Measurements from ENCODE around the gene PRKCZ.

Gene PRKCZ

DNA sequence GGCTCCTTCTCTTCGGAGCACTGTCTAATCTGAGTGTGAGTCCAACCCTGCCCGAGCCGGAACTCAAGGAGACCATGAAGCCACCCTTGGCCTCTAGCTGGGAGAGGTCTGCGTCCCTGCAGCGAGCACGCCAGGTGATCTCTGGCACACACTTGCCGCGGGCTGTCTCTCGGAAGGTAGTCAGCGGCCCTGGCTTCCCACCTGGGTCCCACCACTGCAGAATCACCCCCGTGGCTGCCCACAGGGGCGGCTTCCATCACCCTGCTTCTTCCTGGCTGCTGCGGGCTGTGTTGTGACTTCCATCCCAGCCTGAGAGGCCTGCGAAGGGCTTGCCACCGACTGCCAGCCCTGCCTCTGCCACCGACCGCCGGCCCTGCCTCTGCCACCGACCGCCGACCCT is 127.3 kb downstream of the PRKCZ start:
- H3K36me3 ChIP-seq (ENCODE audit: control insufficient read depth, insufficient read depth, low read length): peaks cover 18% of the 10 kb centered on the region
- H3K27me3 ChIP-seq (ENCODE audit: control insufficient read depth, insufficient read depth, low read length): no peaks in the 10 kb centered on the region
- WGBS (ENCODE audit: insufficient coverage, insufficient read length): no CpG with 5 or more reads among the region's 21 CpGs
- no peak overlapping the region for H3K27ac ChIP-seq (ENCODE audit: low read length)
- no peak for DNase-seq (ENCODE audit: low read depth, low spot score)
- H3K9me3 ChIP-seq (ENCODE audit: control insufficient read depth, insufficient read depth, low read length): no peaks in the 10 kb centered on the region
- no peaks in the 10 kb centered on the region; the same call in 1 of the 2 replicates for H3K4me1 ChIP-seq (ENCODE audit: control insufficient read depth, insufficient read depth, low read length)
- no peak overlapping the region for H3K4me3 ChIP-seq (ENCODE audit: low read length)

DNA sequence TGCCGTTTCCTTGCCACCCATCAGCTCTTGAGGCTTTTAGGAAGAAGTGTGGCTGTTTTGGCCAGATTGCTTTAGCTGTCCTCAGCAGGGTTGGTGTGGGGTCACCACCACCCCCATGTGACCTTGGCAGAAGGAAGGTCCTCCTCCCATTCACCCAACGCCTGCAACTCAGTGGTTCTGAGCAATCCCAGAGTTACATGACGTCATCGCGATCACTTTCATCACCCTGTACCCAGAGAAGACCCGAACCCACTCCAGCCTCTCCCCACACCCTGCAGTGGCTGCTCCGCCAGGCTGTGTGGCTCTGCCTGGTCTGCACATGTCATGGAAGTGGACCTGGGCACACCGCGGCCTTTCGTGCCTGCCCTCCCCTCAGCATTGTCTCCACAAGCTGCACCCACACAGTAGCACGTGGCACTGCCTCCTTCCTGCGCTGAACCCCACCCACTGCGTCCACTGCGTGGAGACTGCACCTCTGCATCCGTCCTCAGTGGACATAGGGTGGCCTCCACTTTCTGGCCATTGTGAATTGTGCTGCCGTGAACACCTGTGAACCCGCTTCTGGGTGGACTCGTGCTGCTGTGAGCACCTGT is 127.8 kb downstream of the PRKCZ start:
- Histone ChIP-seq H3K9me3 (ENCODE audit: control insufficient read depth, insufficient read depth, low read length) (no peaks in the 10 kb centered on the region), H3K36me3 (ENCODE audit: control insufficient read depth, insufficient read depth, low read length) (peaks cover 14% of the 10 kb centered on the region), H3K4me1 (ENCODE audit: control insufficient read depth, insufficient read depth, low read length) (no peaks in the 10 kb centered on the region; the same call in 1 of the 2 replicates), H3K27me3 (ENCODE audit: control insufficient read depth, insufficient read depth, low read length) (no peaks in the 10 kb centered on the region), H3K4me3 (ENCODE audit: low read length) (no peak overlapping the region), H3K27ac (ENCODE audit: low read length) (no peak overlapping the region)
- no CpG with 5 or more reads among the region's 18 CpGs for WGBS (ENCODE audit: insufficient coverage, insufficient read length)
- DNase-seq (ENCODE audit: low read depth, low spot score): no peak

- Histone ChIP-seq H3K4me3 (ENCODE audit: low read length) (no peak overlapping the region), H3K9me3 (ENCODE audit: control insufficient read depth, insufficient read depth, low read length) (no peaks in the 10 kb centered on the region), H3K27ac (ENCODE audit: low read length) (no peak overlapping the region), H3K27me3 (ENCODE audit: control insufficient read depth, insufficient read depth, low read length) (no peaks in the 10 kb centered on the region), H3K36me3 (ENCODE audit: control insufficient read depth, insufficient read depth, low read length) (peaks cover 14% of the 10 kb centered on the region), H3K4me1 (ENCODE audit: control insufficient read depth, insufficient read depth, low read length) (no peaks in the 10 kb centered on the region; the same call in 1 of the 2 replicates)
- no CpG with 5 or more reads among the region's 16 CpGs for WGBS (ENCODE audit: insufficient coverage, insufficient read length)
- no peak for DNase-seq (ENCODE audit: low read depth, low spot score)
These were observed 128.7 kb downstream of the PRKCZ start for GRCh38 chr1:2178875-2179274.

DNA sequence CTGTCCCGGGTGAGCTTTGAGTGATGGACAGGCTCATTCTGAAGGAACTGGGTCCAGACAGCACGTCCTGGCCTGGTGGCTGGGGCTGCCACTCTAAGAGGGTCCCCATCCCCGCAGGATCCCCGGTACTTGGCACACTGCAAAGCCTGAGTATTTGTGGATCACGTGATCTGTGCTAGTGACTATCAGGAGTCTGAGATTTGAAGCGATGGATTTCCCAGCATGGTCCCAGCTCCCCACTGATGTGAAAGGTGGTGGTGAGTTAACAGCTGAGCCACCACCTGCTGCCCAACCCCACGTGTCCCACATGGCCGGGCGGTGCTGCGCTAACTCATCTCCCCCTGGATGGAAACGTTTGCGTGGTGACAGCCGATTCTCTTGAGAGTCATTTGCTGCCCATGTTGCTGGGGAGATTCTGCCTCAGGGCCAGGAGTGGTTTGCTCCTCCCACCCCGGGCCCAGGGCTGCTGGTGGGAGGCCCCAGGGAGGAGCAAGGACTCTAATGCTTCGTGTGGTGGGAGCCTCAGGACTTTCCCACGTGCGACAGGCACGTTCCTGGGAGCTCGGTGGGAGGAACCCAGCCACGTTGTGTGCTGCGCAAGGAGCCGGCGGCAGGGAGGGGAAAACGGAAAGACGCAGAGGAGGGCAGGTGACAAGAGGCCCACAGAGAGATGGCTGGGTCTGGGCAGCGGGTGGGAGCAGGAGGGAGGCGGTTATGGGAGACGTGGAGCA is 129.2 kb downstream of the PRKCZ start:
- Histone ChIP-seq H3K27ac (ENCODE audit: low read length) (no peak overlapping the region), H3K4me1 (ENCODE audit: control insufficient read depth, insufficient read depth, low read length) (no peaks in the 10 kb centered on the region; the same call in 1 of the 2 replicates), H3K36me3 (ENCODE audit: control insufficient read depth, insufficient read depth, low read length) (peaks cover 14% of the 10 kb centered on the region)

GRCh38 chr1:2180297-2181245 is 130.4 kb downstream of the PRKCZ start:
- Histone ChIP-seq H3K4me1 (ENCODE audit: control insufficient read depth, insufficient read depth, low read length) (no peaks in the 10 kb centered on the region; the same call in 1 of the 2 replicates), H3K27me3 (ENCODE audit: control insufficient read depth, insufficient read depth, low read length) (no peaks in the 10 kb centered on the region), H3K36me3 (ENCODE audit: control insufficient read depth, insufficient read depth, low read length) (peaks cover 18% of the 10 kb centered on the region), H3K9me3 (ENCODE audit: control insufficient read depth, insufficient read depth, low read length) (no peaks in the 10 kb centered on the region), H3K27ac (ENCODE audit: low read length) (no peak overlapping the region), H3K4me3 (ENCODE audit: low read length) (no peak overlapping the region)
- WGBS (ENCODE audit: insufficient coverage, insufficient read length): no CpG with 5 or more reads among the region's 58 CpGs
- no peak for DNase-seq (ENCODE audit: low read depth, low spot score)

More for the DNA sequence above, 129.2 kb downstream of the PRKCZ start:
- no peak overlapping the region for H3K4me3 ChIP-seq (ENCODE audit: low read length)
- no peaks in the 10 kb centered on the region for H3K27me3 ChIP-seq (ENCODE audit: control insufficient read depth, insufficient read depth, low read length)
- no peak for DNase-seq (ENCODE audit: low read depth, low spot score)
- no peaks in the 10 kb centered on the region for H3K9me3 ChIP-seq (ENCODE audit: control insufficient read depth, insufficient read depth, low read length)
- no CpG with 5 or more reads among the region's 28 CpGs for WGBS (ENCODE audit: insufficient coverage, insufficient read length)

DNA sequence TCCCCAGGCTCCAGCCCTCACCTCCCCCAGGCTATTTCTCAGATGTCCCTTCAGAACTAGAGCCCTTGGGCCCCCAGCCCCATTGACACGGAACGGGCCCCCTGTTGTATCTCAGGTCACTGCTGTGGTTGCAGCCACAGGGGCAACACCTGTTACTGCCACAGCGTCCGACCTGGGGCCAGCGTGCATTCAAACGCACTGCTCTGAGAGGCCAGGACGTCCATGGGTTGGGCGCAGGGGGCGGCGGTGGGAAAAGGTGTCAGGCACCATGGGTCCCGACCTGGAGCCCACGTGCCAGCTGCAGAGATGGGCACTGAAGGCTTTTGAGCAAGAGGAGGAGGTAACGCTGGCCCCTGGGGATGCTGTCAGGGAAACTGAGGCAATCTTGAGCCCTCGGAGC is 131.1 kb downstream of the PRKCZ start:
- Histone ChIP-seq H3K9me3 (ENCODE audit: control insufficient read depth, insufficient read depth, low read length) (no peaks in the 10 kb centered on the region), H3K4me3 (ENCODE audit: low read length) (no peak overlapping the region), H3K4me1 (ENCODE audit: control insufficient read depth, insufficient read depth, low read length) (no peaks in the 10 kb centered on the region), H3K36me3 (ENCODE audit: control insufficient read depth, insufficient read depth, low read length) (peaks cover 13% of the 10 kb centered on the region), H3K27ac (ENCODE audit: low read length) (no peak overlapping the region), H3K27me3 (ENCODE audit: control insufficient read depth, insufficient read depth, low read length) (no peaks in the 10 kb centered on the region)
- no peak for DNase-seq (ENCODE audit: low read depth, low spot score)
- WGBS (ENCODE audit: insufficient coverage, insufficient read length): no CpG with 5 or more reads among the region's 14 CpGs

- WGBS (ENCODE audit: insufficient coverage, insufficient read length): no CpG with 5 or more reads among the region's 11 CpGs
These were observed 131.5 kb downstream of the PRKCZ start for GRCh38 chr1:2181752-2182151.

GRCh38 chr1:2182376-2182775 is 132.2 kb downstream of the PRKCZ start:
- Histone ChIP-seq H3K4me3 (ENCODE audit: low read length) (no peak overlapping the region), H3K27ac (ENCODE audit: low read length) (no peak overlapping the region), H3K36me3 (ENCODE audit: control insufficient read depth, insufficient read depth, low read length) (peaks cover 13% of the 10 kb centered on the region), H3K9me3 (ENCODE audit: control insufficient read depth, insufficient read depth, low read length) (no peaks in the 10 kb centered on the region), H3K27me3 (ENCODE audit: control insufficient read depth, insufficient read depth, low read length) (no peaks in the 10 kb centered on the region), H3K4me1 (ENCODE audit: control insufficient read depth, insufficient read depth, low read length) (no peaks in the 10 kb centered on the region)
- WGBS (ENCODE audit: insufficient coverage, insufficient read length): no CpG with 5 or more reads among the region's 13 CpGs
- no peak for DNase-seq (ENCODE audit: low read depth, low spot score)

More at GRCh38 chr1:2181752-2182151, 131.5 kb downstream of the PRKCZ start:
- Histone ChIP-seq H3K27ac (ENCODE audit: low read length) (no peak overlapping the region), H3K4me3 (ENCODE audit: low read length) (no peak overlapping the region), H3K36me3 (ENCODE audit: control insufficient read depth, insufficient read depth, low read length) (peaks cover 13% of the 10 kb centered on the region), H3K4me1 (ENCODE audit: control insufficient read depth, insufficient read depth, low read length) (no peaks in the 10 kb centered on the region), H3K27me3 (ENCODE audit: control insufficient read depth, insufficient read depth, low read length) (no peaks in the 10 kb centered on the region), H3K9me3 (ENCODE audit: control insufficient read depth, insufficient read depth, low read length) (no peaks in the 10 kb centered on the region)
- no peak for DNase-seq (ENCODE audit: low read depth, low spot score)

DNA sequence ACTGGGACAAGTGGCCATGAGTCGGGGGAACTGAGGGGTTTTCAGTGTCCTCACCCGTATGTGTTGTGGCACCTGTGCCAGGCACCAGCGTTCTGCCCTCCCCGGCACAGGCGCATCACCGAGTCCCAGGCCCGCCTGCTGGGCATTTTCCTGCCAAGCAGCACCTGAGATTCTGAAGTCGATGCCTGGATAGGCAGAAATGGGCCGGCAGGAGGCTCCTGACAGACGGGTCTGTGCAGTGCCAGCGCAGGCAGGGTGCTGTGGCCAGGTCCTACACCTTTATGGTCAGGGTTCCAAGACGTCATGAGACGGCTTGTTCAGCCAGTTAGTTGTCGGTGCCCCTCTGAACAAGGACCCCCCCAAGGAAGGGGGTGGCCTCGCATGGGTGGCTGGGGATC is 133.7 kb downstream of the PRKCZ start:
- WGBS (ENCODE audit: insufficient coverage, insufficient read length): no CpG with 5 or more reads among the region's 15 CpGs
- Histone ChIP-seq H3K4me3 (ENCODE audit: low read length) (no peak overlapping the region), H3K36me3 (ENCODE audit: control insufficient read depth, insufficient read depth, low read length) (peaks cover 10% of the 10 kb centered on the region), H3K27me3 (ENCODE audit: control insufficient read depth, insufficient read depth, low read length) (no peaks in the 10 kb centered on the region), H3K4me1 (ENCODE audit: control insufficient read depth, insufficient read depth, low read length) (no peaks in the 10 kb centered on the region), H3K9me3 (ENCODE audit: control insufficient read depth, insufficient read depth, low read length) (no peaks in the 10 kb centered on the region), H3K27ac (ENCODE audit: low read length) (no peak overlapping the region)
- DNase-seq (ENCODE audit: low read depth, low spot score): no peak

GRCh38 chr1:2184531-2184930 is 134.3 kb downstream of the PRKCZ start:
- H3K27ac ChIP-seq (ENCODE audit: low read length): no peak overlapping the region
- no peaks in the 10 kb centered on the region for H3K4me1 ChIP-seq (ENCODE audit: control insufficient read depth, insufficient read depth, low read length)
- H3K27me3 ChIP-seq (ENCODE audit: control insufficient read depth, insufficient read depth, low read length): no peaks in the 10 kb centered on the region
- no peak for DNase-seq (ENCODE audit: low read depth, low spot score)
- no peak overlapping the region for H3K4me3 ChIP-seq (ENCODE audit: low read length)
- WGBS (ENCODE audit: insufficient coverage, insufficient read length): no CpG with 5 or more reads among the region's 18 CpGs
- peaks cover 10% of the 10 kb centered on the region for H3K36me3 ChIP-seq (ENCODE audit: control insufficient read depth, insufficient read depth, low read length)
- H3K9me3 ChIP-seq (ENCODE audit: control insufficient read depth, insufficient read depth, low read length): no peaks in the 10 kb centered on the region
